GM19438 (cell line): ENCODE results near the gene OASL.

Experiments used
- ATAC-seq: cut with Tn5 transposase; IDR thresholded peaks from one replicate; pipeline ENCODE4 v1.9.1; 2021; ENCODE audit warnings: low read depth; ENCODE audit not compliant: unreplicated experiment

OASL gene

DNA sequence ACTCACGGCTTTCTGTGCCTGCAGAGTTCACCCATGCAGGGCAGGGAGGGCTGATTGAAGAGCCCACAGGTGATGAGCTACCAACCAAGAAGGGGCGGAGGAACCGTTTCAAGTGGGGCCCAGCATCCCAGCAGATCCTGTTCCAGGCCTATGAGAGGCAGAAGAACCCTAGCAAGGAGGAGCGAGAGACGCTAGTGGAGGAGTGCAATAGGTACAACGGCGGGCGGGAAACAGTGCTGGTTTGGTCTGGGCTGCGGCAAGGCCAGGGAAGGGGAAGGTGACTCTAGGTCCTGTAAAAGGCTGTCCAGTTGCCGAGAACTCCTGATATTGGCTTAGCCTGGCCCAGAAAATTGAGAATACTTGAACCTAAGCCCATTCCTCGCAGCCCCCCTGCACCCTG, 45.5 kb downstream of the OASL start:
- no peak for ATAC-seq

GRCh38 chr12:120992989-120993388, 46.1 kb downstream of the OASL start:
- ATAC-seq = no peak

- no peak for ATAC-seq
Measured at GRCh38 chr12:120991965-120992364, 47.1 kb downstream of the OASL start.

DNA sequence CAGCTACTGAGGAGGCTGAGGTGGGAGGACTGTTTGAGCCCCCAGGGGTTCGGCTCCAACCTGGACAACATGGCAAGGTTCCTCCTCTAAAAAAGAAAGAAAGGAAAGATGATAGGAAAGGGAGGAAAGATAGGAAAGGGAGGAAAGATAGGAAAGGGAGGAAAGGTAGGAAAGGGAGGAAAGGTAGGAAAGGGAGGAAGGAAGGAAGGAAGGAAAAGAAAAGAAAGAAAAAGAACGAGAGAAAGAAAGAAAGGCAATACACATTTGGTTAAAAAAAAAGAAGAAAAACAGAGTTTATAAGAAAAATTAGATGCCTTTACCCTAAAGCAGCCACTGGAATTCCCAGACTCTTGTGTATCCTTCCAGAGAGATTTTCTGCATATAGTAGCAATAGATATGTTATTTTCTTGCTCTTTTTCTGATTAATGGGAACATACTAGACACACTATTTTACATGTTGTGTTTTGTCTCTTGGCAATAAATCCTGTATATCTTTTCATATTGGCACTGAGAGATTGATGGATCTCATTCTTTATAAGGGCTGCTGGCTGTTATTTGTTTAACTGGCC, 48.5 kb downstream of the OASL start:
- no peak for ATAC-seq

DNA sequence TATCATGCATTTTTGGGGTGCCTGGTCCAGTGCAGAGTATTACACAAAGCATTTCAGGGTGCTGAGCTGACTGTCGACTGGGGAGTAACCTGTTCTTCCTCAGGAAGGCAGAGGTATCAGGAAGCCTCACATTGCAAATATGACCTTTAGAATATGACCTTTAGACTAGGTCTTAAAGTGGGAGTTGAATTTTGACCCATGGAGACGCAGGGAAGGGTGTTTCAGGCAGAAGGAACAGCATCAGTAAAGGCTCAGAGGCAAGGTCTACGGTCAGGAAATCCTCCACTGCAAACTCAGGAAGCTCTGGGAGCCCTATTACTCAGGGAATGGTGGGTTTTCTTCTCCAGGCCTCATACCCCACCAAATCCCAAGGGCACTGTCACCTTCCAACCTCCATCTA, 49.4 kb downstream of the OASL start:
- ATAC-seq = no peak

- ATAC-seq = no peak
Measured at GRCh38 chr12:120988658-120989057, 50.4 kb downstream of the OASL start.

- ATAC-seq = no peak
Measured at GRCh38 chr12:120988234-120988633, 50.8 kb downstream of the OASL start.

DNA sequence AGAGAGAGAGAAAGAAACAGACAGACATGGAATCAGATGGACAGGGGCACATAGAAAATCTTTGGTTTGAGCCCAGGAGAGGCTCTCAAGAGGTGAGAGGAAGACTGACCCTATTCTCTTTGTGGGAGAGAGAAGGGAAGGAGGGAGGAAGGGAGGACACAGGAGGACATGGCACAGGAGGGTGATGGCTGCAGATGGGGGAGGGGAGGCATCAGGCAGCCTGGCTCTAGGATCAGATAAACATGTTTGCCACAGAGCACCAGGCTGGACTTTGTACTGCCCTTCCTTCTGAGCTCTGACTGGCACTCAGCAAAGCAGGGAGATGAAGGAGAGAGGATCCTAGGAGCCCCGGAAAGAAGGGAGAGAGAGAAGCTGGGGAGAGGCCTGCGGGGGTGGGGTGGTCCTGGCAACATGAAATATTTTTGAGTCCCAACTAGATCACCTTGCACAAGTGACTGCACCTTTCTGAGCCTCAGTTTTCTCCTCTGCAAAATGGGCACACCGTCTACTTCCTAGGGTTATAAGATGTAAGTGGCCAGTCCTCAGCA, 54.6 kb downstream of the OASL start:
- no peak for ATAC-seq

DNA sequence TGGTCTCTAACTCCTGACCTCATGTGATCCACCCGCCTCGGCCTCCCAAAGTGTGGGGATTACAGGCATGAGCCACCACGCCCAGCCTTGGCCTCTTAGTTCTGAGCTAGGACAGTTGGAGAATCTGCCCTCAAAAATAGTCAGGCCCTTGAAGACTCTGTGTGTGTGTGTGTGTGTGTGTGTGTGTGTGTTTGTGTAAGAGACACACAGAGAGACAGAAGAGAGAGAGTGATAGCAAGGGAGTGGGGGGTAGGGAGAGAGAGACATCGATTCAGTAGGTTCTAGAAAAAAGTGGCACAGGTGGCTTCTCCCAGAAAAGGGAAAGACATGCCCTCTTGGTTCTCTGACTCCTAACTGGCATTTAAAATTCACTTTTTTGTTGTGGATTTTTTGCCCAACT, 55.3 kb downstream of the OASL start:
- no peak for ATAC-seq

GRCh38 chr12:120982659-120983058, 56.4 kb downstream of the OASL start:
- ATAC-seq = no peak

GRCh38 chr12:120981407-120981941, 57.6 kb downstream of the OASL start:
- ATAC-seq = no peak

- ATAC-seq = no peak
Measured at GRCh38 chr12:120980800-120981368, 58.2 kb downstream of the OASL start.

DNA sequence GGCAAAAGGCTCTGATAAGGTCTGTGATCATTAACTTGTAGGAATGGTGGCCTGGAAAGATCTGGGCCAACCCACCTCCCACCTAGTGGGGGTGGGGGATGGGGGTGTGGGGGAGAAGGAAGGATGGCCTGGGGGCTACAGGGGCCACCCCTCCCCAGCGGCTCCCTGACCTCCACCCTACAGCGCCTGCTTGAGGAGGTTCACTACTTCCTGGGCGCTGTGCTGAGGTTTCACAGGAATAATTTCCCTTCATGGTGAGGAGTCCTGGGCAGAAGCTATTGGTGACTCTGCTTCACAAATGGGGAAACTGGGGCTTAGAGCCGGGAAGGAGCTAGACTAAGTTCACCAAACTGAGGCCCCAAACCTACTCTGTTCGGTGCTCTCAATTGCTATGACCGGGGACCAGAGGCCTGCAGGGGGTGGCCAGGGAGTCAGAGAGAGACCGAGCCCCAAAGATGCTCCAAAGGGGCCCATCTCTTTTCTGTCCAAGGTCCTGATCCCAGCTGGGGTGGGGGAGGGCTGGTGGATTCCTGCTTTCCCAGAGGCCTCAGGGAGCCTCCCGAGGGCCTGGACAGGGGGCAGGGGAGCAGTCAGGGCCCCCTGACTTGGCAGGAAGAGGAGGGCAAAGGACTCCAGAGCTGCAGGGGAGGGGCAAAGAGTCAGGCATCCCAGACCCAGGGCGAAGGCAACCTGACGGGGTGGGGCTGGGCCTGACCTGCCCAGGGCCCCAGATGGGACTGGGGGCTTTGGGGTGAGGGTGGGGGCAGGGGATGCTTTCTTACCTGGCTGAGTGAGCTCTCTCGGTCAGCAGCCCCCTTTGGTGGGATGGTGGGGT, 59.0 kb downstream of the OASL start:
- ATAC-seq = no peak

DNA sequence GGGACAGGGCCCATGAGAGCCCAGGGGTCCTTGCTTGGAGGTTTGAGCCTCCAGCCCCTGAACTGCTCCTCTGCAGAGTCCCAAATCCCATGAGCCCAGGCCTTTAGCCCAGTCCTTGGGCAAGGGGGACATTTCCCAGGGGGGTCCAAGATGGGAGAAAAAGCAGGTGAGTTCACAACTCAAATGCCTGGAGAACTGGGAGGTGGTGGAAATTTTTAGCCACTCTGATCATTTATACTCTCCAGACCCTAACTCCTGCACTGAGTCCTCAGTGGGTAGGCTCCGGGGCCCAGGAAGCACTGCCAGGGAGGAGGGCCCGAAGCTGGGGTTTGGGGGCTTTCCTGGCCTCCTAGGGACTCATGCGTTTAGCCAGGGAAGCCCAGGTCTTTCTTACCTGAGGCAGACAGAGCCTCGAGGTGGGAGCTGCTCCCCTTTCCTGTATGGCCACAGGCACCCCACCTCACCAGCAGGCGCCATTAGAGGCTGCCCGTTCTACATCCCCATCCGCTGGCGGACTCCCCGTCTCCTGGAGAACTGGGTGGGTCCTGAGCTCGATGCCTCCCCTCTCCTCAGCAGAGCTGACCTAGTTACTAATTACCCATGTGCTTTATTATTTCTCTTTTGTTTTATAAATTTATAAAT, 59.7 kb downstream of the OASL start:
- ATAC-seq = no peak

DNA sequence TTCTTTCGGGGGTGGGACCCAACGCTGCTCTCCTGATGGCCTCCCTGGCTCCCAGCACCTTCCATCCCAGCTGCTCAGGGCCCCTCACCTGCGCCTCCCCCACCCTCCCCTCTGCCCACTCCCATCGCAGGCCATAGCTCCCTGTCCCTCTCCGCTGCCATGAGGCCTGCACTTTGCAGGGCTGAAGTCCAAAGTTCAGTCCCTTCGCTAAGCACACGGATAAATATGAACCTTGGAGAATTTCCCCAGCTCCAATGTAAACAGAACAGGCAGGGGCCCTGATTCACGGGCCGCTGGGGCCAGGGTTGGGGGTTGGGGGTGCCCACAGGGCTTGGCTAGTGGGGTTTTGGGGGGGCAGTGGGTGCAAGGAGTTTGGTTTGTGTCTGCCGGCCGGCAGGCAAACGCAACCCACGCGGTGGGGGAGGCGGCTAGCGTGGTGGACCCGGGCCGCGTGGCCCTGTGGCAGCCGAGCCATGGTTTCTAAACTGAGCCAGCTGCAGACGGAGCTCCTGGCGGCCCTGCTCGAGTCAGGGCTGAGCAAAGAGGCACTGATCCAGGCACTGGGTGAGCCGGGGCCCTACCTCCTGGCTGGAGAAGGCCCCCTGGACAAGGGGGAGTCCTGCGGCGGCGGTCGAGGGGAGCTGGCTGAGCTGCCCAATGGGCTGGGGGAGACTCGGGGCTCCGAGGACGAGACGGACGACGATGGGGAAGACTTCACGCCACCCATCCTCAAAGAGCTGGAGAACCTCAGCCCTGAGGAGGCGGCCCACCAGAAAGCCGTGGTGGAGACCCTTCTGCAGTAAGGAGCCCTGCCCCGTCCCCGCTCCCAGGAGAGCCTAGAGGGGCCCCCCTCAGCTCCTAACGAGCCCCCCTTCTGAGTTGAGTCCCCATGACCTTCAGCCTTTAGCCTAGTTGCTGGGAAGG, 60.5 kb downstream of the OASL start, which contains the start of gene HNF1A:
TSS of gene HNF1A (plus strand) at position 248 of the 924 bp plus-strand sequence. CDS start at position 474, 226 bp downstream.
- no peak for ATAC-seq

GRCh38 chr12:120977531-120978295, 61.3 kb downstream of the OASL start:
- no peak for ATAC-seq

- no peak for ATAC-seq
Measured at GRCh38 chr12:120972870-120973543, 66.0 kb downstream of the OASL start.
